ENCODE data around the gene FNDC8.

- TF ChIP-seq CTCF (IDR thresholded peaks at IDR 0.05), result no peak
- no peak for TF ChIP-seq POLR2A (IDR thresholded peaks at IDR 0.05)
Observed at GRCh38 chr17:35130392-35130791, 9.0 kb downstream of the FNDC8 start.

Measured in heart left ventricle (tissue), 13 donors.